Heart right ventricle (tissue), 16 donors: ENCODE data around the gene HLX. TPM values are rescaled to one million over a fixed set of nuclear protein-coding genes. Genes with fewer than 3 reads are reported as not detected.
A peak's percentile ranks its signal among the peaks of the same experiment; 100 is the strongest.

Experiments
- ATAC-seq, 8 donors: fragments of 200-7000 bp; cut with Tn5 transposase; one replicate each; pipeline ENCODE4 v1.9.1; 2020; ENCODE audit warnings: mild to moderate bottlenecking in 8 of 8, moderate library complexity in 8 of 8, moderate number of reproducible peaks in 1 of 8
- DNase-seq, 2 donors: peaks; one replicate each; pipeline ENCODE4 v3.0.0-alpha.2; 2020
- H3K27ac ChIP-seq, 10 donors: fragments of 200-600 bp; sonication (generic) in 2 of 10; one replicate each; pipeline versions ENCODE4 v1.5.0 to v1.8.0; 2020 to 2022; ENCODE audit warnings: mild to moderate bottlenecking in 3 of 10
- H3K27me3 ChIP-seq, 7 donors: fragments of 200-600 bp; one replicate each; pipeline ENCODE4 v1.8.0; 2021 to 2022; ENCODE audit warnings: mild to moderate bottlenecking in 2 of 7
- H3K36me3 ChIP-seq, 9 donors: fragments of 200-600 bp; sonication (generic) in 1 of 9; one replicate each; pipeline versions ENCODE4 v1.5.0 to v1.8.0; 2020 to 2022; ENCODE audit warnings: mild to moderate bottlenecking in 2 of 9
- H3K4me1 ChIP-seq, 9 donors: fragments of 200-600 bp; sonication (generic) in 1 of 9; one replicate each; pipeline versions ENCODE4 v1.5.0 to v1.8.0; 2020 to 2022; ENCODE audit warnings: mild to moderate bottlenecking in 4 of 9
- H3K4me3 ChIP-seq, 10 donors: fragments of 200-600 bp; sonication (generic) in 2 of 10; one replicate each; pipeline versions ENCODE4 v1.5.0 to v1.8.0; 2020 to 2022; ENCODE audit warnings: mild to moderate bottlenecking in 7 of 10, moderate library complexity in 2 of 10
- H3K9me3 ChIP-seq, 11 donors: fragments of 200-600 bp in 10 of 11; sonication (generic) in 2 of 11; one replicate each; pipeline versions ENCODE4 v1.5.0 to v1.8.0; 2013 to 2022; ENCODE audit warnings: mild to moderate bottlenecking in 2 of 11, control low read depth in 1 of 11, moderate library complexity in 1 of 11
- WGBS, 2 donors: extraction: QIAGEN DNeasy Blood & Tissue Kit; methylation state at CpG; one replicate each; pipeline ENCODE4 v1.1.7; 2013; ENCODE audit warnings: inconsistent platforms in 1 of 2; 5-methylcytosine and 5-hydroxymethylcytosine counted together
- intact Hi-C, 10 donors: fragments of 100-400 bp; cut with DNase I; formaldehyde crosslinking; loops; one replicate each; pipeline versions ENCODE4 v1.11.1 to v1.14.2; 2022
- polyA plus RNA-seq, 2 donors: library from polyadenylated mRNA; stranded (reverse); fragments of 200-250 nt; gene quantifications; one replicate each; pipeline ENCODE4 v1.2.3, GENCODE V29; 2013
- total RNA-seq, 10 donors: library from RNA; stranded (reverse); fragmentation: NEBNext Ultra II Directional in 3 of 10; extraction: Animal tissue kit (Norgen Biotek cat#: 25700) in 3 of 10; gene quantifications; one replicate each; pipeline versions ENCODE4 v1.2.1 to v1.2.4, GENCODE V29; 2021 to 2023
- TF ChIP-seq, protein P1 (sequence below), 9 donors: fragments of 200-600 bp; sonication (generic) in 2 of 9; IDR thresholded peaks; one replicate each; pipeline versions ENCODE4 v1.5.0 to v1.8.0; 2021 to 2022; ENCODE audit warnings: antibody characterized with exemption in 9 of 9, mild to moderate bottlenecking in 5 of 9, moderate library complexity in 1 of 9
- donor health status: Arrhythmogenic right ventricular cardiomyopathy.
- donor health status: ischemic (EF 13 %, LVEDD 7.1; RV severe dilation, severe dysfunction).
- donor health status: healthy with polysubstance abuse.
- donor health status: DM: no; HTN: yes; CAD: no.
- donor health status: DM: no; HTN: no; CAD: no.
- donor health status: ischemic (EF 25% LVEDD 6.9; RV normal size, moderate dysfunction).
- donor health status: ischemic (EF 25% LVEDD 5.7; RV mildly dilated, moderate dysfunction).
- donor health status: healthy.
- donor health status: DM: yes; HTN: yes; CAD: no.
- donor health status: Ischemic cardiomyopathy.
- donor health status: ischemic (EF 35%, LVEDD 5.7; RV mildly dilated, moderate dysfunction).
- donor health status: nonischemic (EF 11% LVEDD 7.7; RV severe dilation, severe dysfunction).
- donor health status: DM: yes; HTN: yes; CAD: no.
- donor health status: PGD.
- donor health status: ischemic (EF 29% LVEDD 5.4; RV normal size, mild dysfunction).
- donor health status: nonischemic (EF 23%, LVEDD 6.1; RV moderate dilation, normal function).

HLX gene
- total and polyA plus RNA-seq, 12 donors: 4.3 to 13.8 (median 6.7) TPM

DNA sequence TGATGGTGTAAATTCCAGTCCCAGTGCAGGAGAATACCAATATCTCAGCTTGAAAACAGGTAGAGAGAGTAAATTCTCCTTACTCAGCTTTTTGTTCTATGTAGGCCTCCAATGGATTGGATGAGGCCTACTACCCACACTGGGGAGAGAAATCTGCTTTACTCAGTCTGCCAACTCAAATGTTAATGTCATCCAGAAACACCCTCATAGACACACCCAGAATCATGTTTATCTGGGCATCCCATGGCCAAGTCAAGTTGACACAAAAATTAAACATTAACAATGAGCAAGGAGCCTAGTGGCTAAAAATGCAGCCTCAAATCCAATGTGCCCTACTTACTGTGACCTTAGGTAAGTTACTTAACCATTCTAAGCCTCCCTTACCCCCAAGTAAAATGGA is 6.9 kb upstream of the HLX start:
- ATAC-seq: no peak
- intact Hi-C loops: loop anchor here in 7 of 10 donors (2.0 to 10.0 kb wide), 11 partner anchors 27 to 570 kb away; no protein-coding TSS in a partner anchor
- H3K27me3 ChIP-seq: no peaks in the 10 kb centered on the region
- H3K27ac ChIP-seq: no peak overlapping the region
- H3K36me3 ChIP-seq: no peaks in the 10 kb centered on the region
- DNase-seq: no peak
- peaks cover 0 to 38% (median 30%) of the 10 kb centered on the region in 9 donors for H3K4me1 ChIP-seq
- TF ChIP-seq, protein P1, sequence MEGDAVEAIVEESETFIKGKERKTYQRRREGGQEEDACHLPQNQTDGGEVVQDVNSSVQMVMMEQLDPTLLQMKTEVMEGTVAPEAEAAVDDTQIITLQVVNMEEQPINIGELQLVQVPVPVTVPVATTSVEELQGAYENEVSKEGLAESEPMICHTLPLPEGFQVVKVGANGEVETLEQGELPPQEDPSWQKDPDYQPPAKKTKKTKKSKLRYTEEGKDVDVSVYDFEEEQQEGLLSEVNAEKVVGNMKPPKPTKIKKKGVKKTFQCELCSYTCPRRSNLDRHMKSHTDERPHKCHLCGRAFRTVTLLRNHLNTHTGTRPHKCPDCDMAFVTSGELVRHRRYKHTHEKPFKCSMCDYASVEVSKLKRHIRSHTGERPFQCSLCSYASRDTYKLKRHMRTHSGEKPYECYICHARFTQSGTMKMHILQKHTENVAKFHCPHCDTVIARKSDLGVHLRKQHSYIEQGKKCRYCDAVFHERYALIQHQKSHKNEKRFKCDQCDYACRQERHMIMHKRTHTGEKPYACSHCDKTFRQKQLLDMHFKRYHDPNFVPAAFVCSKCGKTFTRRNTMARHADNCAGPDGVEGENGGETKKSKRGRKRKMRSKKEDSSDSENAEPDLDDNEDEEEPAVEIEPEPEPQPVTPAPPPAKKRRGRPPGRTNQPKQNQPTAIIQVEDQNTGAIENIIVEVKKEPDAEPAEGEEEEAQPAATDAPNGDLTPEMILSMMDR (IDR thresholded peaks at IDR 0.05): no peak
- H3K9me3 ChIP-seq: peaks cover 0 to 5% (median 0%) of the 10 kb centered on the region in 11 donors
- H3K4me3 ChIP-seq: no peak overlapping the region

DNA sequence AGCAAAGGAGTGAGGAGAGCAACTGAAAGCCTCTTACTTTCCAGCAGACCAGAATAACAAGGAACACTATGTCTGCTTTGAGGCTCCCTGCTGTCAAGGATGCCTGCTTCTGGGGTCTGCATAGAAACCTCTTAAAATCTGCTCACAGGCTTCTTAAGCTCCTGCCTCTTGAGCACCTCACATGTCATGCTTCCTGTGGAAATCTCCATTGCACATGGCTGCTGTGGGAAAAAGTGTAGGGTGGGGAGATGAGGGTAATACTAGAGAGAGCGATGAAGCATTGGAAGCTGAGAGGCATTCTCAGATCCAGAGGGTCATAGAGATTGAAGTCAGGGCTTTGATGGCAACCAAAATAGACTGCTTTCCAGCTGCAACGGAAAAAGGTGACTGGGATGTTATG is 6.2 kb upstream of the HLX start:
- DNase-seq (no peak), ATAC-seq (no peak)
- H3K4me1 ChIP-seq: peaks cover 0 to 46% (median 30%) of the 10 kb centered on the region in 9 donors
- TF ChIP-seq, protein P1 (IDR thresholded peaks at IDR 0.05): no peak
- H3K27ac ChIP-seq: no peak overlapping the region
- intact Hi-C loops: loop anchor here in 7 of 10 donors (2.0 to 10.0 kb wide), 11 partner anchors 28 to 569 kb away; no protein-coding TSS in a partner anchor
- peaks cover 0 to 6% (median 0%) of the 10 kb centered on the region in 7 donors for H3K27me3 ChIP-seq
- no peaks in the 10 kb centered on the region for H3K9me3 ChIP-seq
- no peaks in the 10 kb centered on the region for H3K36me3 ChIP-seq
- 82 to 85% methylated on average over 2 of the region's 2 CpGs for WGBS, 2 donors
- H3K4me3 ChIP-seq: no peak overlapping the region

DNA sequence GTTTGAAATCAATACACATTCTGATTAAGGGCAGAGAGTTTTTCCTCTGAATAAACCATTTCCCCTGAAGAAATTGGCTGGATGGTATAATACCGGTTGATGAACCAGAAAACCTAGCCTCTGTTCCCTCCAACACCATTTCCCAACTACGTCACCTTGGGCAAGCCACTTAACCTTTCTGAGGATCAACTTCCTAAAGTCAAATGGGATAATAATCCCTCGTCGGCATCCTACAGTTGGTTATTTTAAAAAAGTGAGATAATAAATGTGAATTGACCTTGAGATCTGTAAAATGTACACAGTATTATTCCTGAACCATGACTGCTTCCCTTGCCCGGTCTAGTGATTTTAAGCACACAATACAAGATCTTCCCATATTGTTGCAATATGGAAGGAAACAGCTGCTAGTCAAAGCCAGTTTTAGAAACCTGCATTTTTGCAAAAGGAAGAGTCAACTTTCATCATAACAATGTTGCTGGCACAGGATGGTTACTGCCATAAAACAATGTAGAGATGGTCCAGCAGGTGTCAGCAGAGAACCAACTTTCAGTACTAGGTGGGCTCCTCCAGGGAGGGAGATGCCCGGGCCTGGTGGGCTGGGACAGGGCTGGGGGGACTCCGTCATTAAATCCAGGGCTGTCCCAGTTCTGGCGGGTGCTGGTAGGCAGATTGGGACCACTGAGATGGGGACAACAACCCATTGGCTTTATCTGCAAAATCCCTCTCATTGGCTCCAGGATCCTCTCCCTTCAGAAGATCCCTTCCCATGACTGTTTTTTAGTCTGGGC is 5.2 kb upstream of the HLX start:
- Histone ChIP-seq H3K9me3 (no peaks in the 10 kb centered on the region), H3K27me3 (peaks cover 0 to 6% (median 0%) of the 10 kb centered on the region in 7 donors), H3K4me1 (peaks cover 0 to 55% (median 30%) of the 10 kb centered on the region in 9 donors), H3K27ac (peak overlapping the region in 4 of 10 donors; percentile 20 to 58 (median 38)), H3K36me3 (no peaks in the 10 kb centered on the region), H3K4me3 (no peak overlapping the region)
- ATAC-seq (peak in 7 of 8 donors; percentile 3 to 43 (median 38)), DNase-seq (peak; percentile 21 to 79)
- TF ChIP-seq, protein P1 (IDR thresholded peaks at IDR 0.05): peak; percentile 55 to 87 (median 77)
- intact Hi-C loops: loop anchor here in 9 of 10 donors (1.0 to 10.0 kb wide), 13 partner anchors 29 to 568 kb away; no protein-coding TSS in a partner anchor
- 27 to 39% methylated on average over 8 of the region's 8 CpGs for WGBS, 2 donors

DNA sequence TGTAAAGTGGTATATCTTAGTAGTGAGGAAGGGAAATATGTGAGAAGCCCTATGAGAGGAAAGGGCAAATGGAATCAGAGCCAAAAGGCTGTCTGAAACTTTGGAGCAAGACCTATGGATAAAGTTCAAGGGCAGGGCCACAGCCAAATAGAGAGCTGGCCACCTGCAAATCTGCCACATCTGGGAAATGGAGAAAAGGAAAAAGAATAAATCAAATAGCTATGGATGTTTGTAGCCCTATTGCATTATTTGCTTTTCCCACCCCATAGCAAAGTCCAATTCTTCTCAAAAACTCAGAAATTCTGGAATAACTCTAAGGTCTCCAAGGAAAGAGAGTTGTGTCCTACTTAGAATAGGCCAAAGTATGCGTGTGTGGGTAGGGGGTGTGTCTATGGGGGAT is 4.0 kb upstream of the HLX start:
- Histone ChIP-seq H3K4me3 (no peak overlapping the region), H3K36me3 (no peaks in the 10 kb centered on the region), H3K9me3 (no peaks in the 10 kb centered on the region), H3K27ac (peak overlapping the region in 3 of 10 donors; percentile 97 to 99 (median 98)), H3K4me1 (peaks cover 0 to 57% (median 31%) of the 10 kb centered on the region in 9 donors), H3K27me3 (peaks cover 0 to 10% (median 0%) of the 10 kb centered on the region in 7 donors)
- ATAC-seq: no peak
- intact Hi-C loops: loop anchor here in 7 of 10 donors (2.0 to 10.0 kb wide), 9 partner anchors 63 to 560 kb away; no protein-coding TSS in a partner anchor
- TF ChIP-seq, protein P1 (IDR thresholded peaks at IDR 0.05): no peak
- 78 to 85% methylated on average over 1 of the region's 1 CpG for WGBS, 2 donors
- no peak for DNase-seq
